ENCODE data around the gene BCAS3. TPM values are rescaled to one million over a fixed set of nuclear protein-coding genes. Genes with fewer than 3 reads are reported as not detected.

BCAS3 gene
- total and polyA plus RNA-seq, 9 donors: 9.4 to 37.0 (median 21.6) TPM

DNA sequence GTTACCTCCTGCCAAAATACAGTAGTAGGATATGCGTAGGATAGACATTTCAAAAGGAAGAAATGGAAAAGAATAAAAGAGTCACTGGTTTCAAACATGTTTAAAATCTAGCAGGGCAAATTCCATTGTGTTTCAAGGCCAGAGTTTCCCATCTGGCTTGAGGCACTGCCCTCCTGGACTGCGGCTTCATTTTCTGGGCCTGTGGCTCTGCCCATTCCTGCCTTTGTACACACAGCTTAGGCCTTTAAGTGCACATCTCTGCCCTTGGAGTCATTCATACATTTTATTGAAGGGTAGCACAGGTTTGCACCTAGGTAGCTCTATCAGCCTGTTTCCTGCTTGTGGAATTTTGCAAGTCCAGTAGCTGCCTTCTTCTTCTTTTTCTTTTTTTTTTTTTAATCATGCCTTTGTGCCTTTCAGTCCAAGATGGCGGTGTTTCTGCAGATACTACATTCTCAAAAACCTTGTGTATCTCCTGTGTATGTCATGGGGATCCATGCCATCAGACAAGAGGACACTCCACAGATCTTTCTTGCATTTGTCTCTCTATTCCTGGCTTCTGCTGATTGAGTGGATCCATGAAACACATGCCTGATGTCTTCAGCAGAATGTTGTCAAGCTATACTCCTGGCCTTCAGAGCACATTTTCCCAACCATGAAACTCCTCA is 282.9 kb downstream of the BCAS3 start:
- H3K4me3 ChIP-seq: no peak overlapping the region
- no peak overlapping the region for H3K27ac ChIP-seq
- H3K9me3 ChIP-seq: no peaks in the 10 kb centered on the region
- 95 to 98% (median 96%) methylated on average over 3 of the region's 3 CpGs for WGBS, 3 donors
- intact Hi-C loops (cut with DNase I): no loop called here
- H3K4me1 ChIP-seq (ENCODE audit: insufficient read depth): no peaks in the 10 kb centered on the region
- H3K36me3 ChIP-seq: no peaks in the 10 kb centered on the region
- no peak for DNase-seq
- TF ChIP-seq POLR2A (IDR thresholded peaks at IDR 0.05) (no peak), EP300 (IDR thresholded peaks at IDR 0.05) (no peak)
- TF ChIP-seq, protein P1, sequence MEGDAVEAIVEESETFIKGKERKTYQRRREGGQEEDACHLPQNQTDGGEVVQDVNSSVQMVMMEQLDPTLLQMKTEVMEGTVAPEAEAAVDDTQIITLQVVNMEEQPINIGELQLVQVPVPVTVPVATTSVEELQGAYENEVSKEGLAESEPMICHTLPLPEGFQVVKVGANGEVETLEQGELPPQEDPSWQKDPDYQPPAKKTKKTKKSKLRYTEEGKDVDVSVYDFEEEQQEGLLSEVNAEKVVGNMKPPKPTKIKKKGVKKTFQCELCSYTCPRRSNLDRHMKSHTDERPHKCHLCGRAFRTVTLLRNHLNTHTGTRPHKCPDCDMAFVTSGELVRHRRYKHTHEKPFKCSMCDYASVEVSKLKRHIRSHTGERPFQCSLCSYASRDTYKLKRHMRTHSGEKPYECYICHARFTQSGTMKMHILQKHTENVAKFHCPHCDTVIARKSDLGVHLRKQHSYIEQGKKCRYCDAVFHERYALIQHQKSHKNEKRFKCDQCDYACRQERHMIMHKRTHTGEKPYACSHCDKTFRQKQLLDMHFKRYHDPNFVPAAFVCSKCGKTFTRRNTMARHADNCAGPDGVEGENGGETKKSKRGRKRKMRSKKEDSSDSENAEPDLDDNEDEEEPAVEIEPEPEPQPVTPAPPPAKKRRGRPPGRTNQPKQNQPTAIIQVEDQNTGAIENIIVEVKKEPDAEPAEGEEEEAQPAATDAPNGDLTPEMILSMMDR (IDR thresholded peaks at IDR 0.05): no peak
- H3K27me3 ChIP-seq: no peaks in the 10 kb centered on the region

DNA sequence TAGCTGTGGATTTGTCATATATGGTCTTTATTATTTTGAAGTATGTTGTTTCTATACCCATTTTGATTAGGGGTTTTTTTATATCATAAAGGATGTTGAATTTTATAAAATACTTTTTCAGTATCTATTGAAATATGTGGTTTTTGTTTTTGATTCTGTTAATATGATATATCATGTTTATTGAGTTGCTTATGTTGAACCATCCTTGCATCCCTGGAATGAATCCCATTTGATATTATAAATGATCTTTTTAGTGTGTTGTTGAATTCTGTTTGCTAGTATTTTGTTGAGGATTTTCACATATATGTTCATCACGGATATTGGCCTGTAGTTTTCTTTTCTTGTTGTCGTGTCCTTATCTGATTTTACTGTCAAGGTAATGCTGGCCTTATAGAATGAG is 286.5 kb downstream of the BCAS3 start:
- WGBS, 3 donors: 96 to 100% (median 97%) methylated on average over 2 of the region's 2 CpGs
- H3K27me3 ChIP-seq: no peaks in the 10 kb centered on the region
- H3K4me3 ChIP-seq: no peak overlapping the region
- H3K36me3 ChIP-seq: no peaks in the 10 kb centered on the region
- H3K4me1 ChIP-seq (ENCODE audit: insufficient read depth): no peaks in the 10 kb centered on the region
- H3K9me3 ChIP-seq: no peaks in the 10 kb centered on the region
- no peak overlapping the region for H3K27ac ChIP-seq
- intact Hi-C loops (cut with DNase I): no loop called here
- DNase-seq: no peak
- TF ChIP-seq, protein P1 (IDR thresholded peaks at IDR 0.05): no peak
- no peak for TF ChIP-seq EP300 (IDR thresholded peaks at IDR 0.05)
- no peak for TF ChIP-seq POLR2A (IDR thresholded peaks at IDR 0.05)

DNA sequence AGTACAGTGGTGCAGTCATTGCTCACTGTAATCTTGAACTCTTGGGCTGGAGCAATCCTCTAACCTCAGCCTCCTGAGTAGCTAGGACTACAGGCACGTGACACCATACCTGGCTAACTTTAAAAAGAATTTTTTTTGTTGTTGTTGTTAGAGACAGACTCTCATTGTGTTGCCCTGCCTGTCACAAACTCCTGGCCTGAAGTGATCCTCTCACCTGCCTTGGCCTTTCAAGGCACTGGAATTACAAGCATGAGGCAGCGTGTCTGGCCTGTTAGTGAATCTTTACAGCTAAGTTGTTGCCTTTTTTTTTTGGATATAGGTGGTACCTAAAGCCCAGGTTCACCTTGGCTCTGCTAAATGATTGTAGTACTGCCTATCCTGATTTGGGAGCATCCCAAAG is 290.6 kb downstream of the BCAS3 start:
- TF ChIP-seq, protein P1 (IDR thresholded peaks at IDR 0.05): no peak
- no peak for TF ChIP-seq POLR2A (IDR thresholded peaks at IDR 0.05)
- no peak for TF ChIP-seq EP300 (IDR thresholded peaks at IDR 0.05)
- DNase-seq: no peak
- no peaks in the 10 kb centered on the region for H3K4me1 ChIP-seq (ENCODE audit: insufficient read depth)
- H3K4me3 ChIP-seq: no peak overlapping the region
- H3K9me3 ChIP-seq: no peaks in the 10 kb centered on the region
- no peaks in the 10 kb centered on the region for H3K27me3 ChIP-seq
- intact Hi-C loops (cut with DNase I): no loop called here
- H3K36me3 ChIP-seq: no peaks in the 10 kb centered on the region
- whole genome bisulfite sequencing, 3 donors: 96 to 98% (median 96%) methylated on average over 2 of the region's 2 CpGs
- no peak overlapping the region for H3K27ac ChIP-seq

DNA sequence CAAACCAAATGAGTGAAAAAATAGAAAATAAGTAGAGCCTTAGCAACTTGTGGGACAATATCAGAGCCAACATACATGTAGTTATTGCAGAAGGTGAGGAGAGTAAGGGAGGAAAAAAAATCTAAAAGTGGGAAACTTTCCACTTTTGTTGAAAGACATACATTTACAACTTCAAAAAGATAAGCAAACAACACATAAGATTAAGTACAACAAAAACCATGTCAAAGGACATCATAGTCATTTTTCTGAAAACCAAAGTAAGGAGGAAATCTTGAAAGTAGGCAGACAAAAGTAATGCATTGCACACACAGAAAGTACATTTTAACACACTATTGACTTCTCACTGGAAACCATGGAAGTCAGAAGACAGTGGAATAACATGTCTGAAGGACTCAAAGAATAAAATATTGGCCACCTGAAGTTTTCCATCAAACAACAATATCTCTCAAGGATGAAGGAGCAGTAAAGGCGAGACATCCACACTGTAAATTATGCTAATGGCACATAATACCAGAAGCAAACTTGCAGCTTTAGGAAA is 291.9 kb downstream of the BCAS3 start:
- Histone ChIP-seq H3K4me3 (no peak overlapping the region), H3K27me3 (no peaks in the 10 kb centered on the region), H3K36me3 (no peaks in the 10 kb centered on the region), H3K27ac (no peak overlapping the region), H3K9me3 (no peaks in the 10 kb centered on the region), H3K4me1 (ENCODE audit: insufficient read depth) (no peaks in the 10 kb centered on the region)
- 96 to 98% (median 98%) methylated on average over 1 of the region's 1 CpG for WGBS, 3 donors
- intact Hi-C loops (cut with DNase I): no loop called here
- DNase-seq: no peak
- TF ChIP-seq EP300 (IDR thresholded peaks at IDR 0.05) (no peak), POLR2A (IDR thresholded peaks at IDR 0.05) (no peak)
- TF ChIP-seq, protein P1 (IDR thresholded peaks at IDR 0.05): no peak

Measured in ovary (tissue), 9 donors.